Tibial nerve (tissue), 4 donors: Measurements from ENCODE around the gene PYGO1.

Experiments
- EP300 ChIP-seq, 2 donors: sonication (generic); formaldehyde crosslinking; IDR thresholded peaks; one replicate each; pipeline ENCODE4 v1.6.1; 2017; ENCODE audit warnings: antibody characterized with exemption in 2 of 2, mild to moderate bottlenecking in 1 of 2
- POLR2A ChIP-seq, 2 donors: fragments of 450-650 bp; IDR thresholded peaks; one replicate each; pipeline ENCODE4 v1.6.1; 2017; ENCODE audit warnings: antibody characterized with exemption in 2 of 2, mild to moderate bottlenecking in 2 of 2, moderate library complexity in 2 of 2
- TF ChIP-seq, protein P1 (sequence below), 5 experiments: fragments of 200-600 bp in 3 of 5; fragments of 450-650 bp in 2 of 5; sonication (generic) in 3 of 5; IDR thresholded peaks; one replicate each; pipeline ENCODE4 v1.5.1; 2016 to 2019; ENCODE audit warnings: antibody characterized with exemption in 5 of 5, mild to moderate bottlenecking in 3 of 5, moderate library complexity in 2 of 5

DNA sequence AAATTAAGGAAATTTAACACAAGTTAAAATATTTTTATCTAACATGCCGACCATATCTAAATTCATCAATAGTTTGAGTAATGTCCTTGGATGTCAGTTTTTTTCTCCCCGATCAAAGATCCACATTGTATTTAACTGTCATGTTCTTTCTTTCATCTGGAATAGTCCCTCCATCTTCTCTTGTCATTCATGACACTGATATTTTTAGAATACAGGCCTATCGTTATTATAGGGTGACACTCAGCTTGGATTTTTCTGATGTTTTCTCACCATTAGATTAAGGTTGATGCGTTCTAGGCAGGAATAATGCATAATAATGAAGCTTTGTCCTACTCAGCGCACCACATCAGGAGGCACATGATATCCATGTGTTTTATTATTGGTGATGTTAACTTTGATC lies 13.2 kb upstream of the PYGO1 start:
- TF ChIP-seq, protein P1, sequence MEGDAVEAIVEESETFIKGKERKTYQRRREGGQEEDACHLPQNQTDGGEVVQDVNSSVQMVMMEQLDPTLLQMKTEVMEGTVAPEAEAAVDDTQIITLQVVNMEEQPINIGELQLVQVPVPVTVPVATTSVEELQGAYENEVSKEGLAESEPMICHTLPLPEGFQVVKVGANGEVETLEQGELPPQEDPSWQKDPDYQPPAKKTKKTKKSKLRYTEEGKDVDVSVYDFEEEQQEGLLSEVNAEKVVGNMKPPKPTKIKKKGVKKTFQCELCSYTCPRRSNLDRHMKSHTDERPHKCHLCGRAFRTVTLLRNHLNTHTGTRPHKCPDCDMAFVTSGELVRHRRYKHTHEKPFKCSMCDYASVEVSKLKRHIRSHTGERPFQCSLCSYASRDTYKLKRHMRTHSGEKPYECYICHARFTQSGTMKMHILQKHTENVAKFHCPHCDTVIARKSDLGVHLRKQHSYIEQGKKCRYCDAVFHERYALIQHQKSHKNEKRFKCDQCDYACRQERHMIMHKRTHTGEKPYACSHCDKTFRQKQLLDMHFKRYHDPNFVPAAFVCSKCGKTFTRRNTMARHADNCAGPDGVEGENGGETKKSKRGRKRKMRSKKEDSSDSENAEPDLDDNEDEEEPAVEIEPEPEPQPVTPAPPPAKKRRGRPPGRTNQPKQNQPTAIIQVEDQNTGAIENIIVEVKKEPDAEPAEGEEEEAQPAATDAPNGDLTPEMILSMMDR (IDR thresholded peaks at IDR 0.05): no peak
- no peak for TF ChIP-seq POLR2A (IDR thresholded peaks at IDR 0.05)
- TF ChIP-seq EP300 (IDR thresholded peaks at IDR 0.05): no peak
